RWPE1 (cell line): Measurements from ENCODE around the gene ULK2.

Experiments
- CTCF ChIA-PET: fragments of 350-600 bp; sonication (Branson Sonifier 250); formaldehyde crosslinking; extraction: SDS; loops from one replicate; lab custom pipeline; 2021; lab: Yijun Ruan, JAX
- POLR2A ChIA-PET: fragments of 400-600 bp; formaldehyde crosslinking; extraction: SDS; loops from one replicate; lab custom pipeline; 2020; ENCODE audit warnings: antibody characterized with exemption; ENCODE audit not compliant: low non-redundant PET; lab: Yijun Ruan, JAX
- DNase-seq: peaks from one replicate; pipeline ENCODE4 v3.0.0; 2012; ENCODE audit warnings: low spot score
- H3K27ac ChIP-seq: fragments of 450-650 bp; 2 replicates; pipeline ENCODE4 v1.5.1; 2017
- TF ChIP-seq, protein P1 (sequence below): fragments of 450-650 bp; conservative IDR thresholded peaks from 2 replicates; pipeline ENCODE4 v1.5.1; 2017; ENCODE audit warnings: low read depth, mild to moderate bottlenecking

ULK2 gene

GRCh38 chr17:19757536-19758180, 110.1 kb downstream of the ULK2 start:
- ChIA-PET POLR2A (no interaction called here), CTCF (interaction anchor here (0.6 kb wide), 1 partner anchor 29 kb away, joined by 3 read pairs; no protein-coding TSS in a partner anchor)
- no peak for DNase-seq
- TF ChIP-seq, protein P1, sequence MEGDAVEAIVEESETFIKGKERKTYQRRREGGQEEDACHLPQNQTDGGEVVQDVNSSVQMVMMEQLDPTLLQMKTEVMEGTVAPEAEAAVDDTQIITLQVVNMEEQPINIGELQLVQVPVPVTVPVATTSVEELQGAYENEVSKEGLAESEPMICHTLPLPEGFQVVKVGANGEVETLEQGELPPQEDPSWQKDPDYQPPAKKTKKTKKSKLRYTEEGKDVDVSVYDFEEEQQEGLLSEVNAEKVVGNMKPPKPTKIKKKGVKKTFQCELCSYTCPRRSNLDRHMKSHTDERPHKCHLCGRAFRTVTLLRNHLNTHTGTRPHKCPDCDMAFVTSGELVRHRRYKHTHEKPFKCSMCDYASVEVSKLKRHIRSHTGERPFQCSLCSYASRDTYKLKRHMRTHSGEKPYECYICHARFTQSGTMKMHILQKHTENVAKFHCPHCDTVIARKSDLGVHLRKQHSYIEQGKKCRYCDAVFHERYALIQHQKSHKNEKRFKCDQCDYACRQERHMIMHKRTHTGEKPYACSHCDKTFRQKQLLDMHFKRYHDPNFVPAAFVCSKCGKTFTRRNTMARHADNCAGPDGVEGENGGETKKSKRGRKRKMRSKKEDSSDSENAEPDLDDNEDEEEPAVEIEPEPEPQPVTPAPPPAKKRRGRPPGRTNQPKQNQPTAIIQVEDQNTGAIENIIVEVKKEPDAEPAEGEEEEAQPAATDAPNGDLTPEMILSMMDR = no peak
- H3K27ac ChIP-seq = peak overlapping the region; percentile 100

DNA sequence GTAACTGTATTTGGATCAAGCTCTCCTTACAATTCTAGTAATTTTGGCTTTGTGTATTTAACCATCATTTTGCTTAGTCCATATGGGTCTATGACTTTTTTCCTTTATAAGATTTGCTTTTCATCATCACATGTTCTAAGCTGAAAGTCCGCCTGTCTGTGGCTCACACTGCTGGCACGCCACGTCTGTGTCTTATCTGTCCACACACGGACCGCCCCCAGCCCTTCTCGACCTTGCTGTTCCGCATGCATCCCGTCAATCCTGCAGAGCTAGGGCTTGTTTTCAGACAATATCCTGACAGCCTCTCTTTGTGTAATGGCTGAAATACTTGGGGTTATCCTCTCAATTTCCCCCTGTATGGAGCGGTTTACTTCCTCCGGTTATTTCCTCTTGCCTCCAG, 111.2 kb downstream of the ULK2 start:
- DNase-seq = no peak
- ChIA-PET CTCF (interaction anchor here (1.1 kb wide), 1 partner anchor 10 kb away, joined by 13 read pairs; no protein-coding TSS in a partner anchor), POLR2A (no interaction called here)
- peak overlapping the region; percentile 100 for H3K27ac ChIP-seq
- TF ChIP-seq, protein P1 = no peak

- no peak for DNase-seq
- CTCF ChIA-PET = interaction anchor here (0.6 to 1.1 kb wide), 2 partner anchors 10 to 26 kb away, joined by 4 to 13 read pairs; no protein-coding TSS in a partner anchor
- POLR2A ChIA-PET = no interaction called here
- TF ChIP-seq, protein P1 = no peak
- peak overlapping the region; percentile 100 for H3K27ac ChIP-seq
Measured at GRCh38 chr17:19755821-19756510, 111.8 kb downstream of the ULK2 start.

DNA sequence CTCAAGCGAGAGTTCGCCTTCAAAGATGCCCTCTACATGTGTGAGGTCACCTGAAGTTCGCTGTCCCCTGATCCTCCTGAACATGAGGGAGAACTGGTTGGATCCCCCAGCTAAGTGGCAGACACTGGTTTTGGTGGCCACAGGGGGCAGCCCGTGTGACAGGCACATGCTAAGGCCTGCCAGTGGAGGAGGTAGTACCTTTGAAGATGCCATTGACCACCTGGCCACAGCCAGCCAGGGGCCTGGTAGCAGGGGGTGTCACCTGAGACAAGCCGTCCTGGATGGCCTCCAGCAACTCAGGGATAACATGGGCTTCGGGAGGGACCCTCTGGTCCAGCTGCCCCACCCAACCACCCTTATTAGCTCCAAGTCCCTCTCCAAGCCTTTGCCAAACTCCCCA, 112.3 kb downstream of the ULK2 start:
- no peak for DNase-seq
- peak overlapping the region; percentile 100 for H3K27ac ChIP-seq
- TF ChIP-seq, protein P1 = no peak
- CTCF ChIA-PET = interaction anchor here (0.6 to 0.8 kb wide), 3 partner anchors 10 to 58 kb away, joined by 3 to 4 read pairs (median 3); no protein-coding TSS in a partner anchor
- POLR2A ChIA-PET = no interaction called here

DNA sequence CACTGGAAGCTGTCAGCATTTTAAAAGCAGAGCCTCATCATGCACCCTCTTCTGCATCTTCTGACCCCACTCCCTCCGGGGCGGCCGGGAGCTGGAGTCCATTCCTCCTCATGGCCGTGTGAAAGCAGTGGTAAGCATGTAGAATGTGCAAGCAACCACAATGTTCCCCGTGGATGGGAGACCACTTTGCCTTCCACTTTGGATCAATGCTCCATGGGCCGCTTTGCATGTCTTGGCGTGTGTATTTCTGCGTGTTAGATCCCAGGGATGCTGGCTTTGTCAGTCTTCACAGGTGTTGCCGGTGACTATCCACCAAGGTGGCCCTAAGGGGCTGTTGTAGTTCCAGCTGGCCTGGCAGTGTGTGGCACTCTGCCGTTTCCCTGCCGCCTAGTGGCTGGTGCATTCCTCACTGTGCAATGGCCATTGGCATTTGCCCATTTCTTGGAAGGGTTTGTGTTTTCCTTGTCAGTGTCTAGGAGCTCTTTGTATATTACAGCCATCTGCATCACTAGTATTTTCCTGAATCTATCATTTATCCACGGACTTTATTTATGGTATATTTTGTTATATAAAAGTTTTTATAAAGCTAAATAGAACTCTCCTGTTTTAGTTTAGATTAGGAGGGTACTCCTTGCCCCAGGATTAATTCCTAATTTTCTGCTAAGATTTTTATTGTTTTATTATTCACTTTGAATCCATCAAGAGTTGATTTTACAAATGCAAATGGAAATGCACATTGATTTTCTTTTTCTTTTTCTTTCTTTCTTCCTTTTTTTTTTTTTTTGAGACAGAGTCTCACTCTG, 113.9 kb downstream of the ULK2 start:
- ChIA-PET POLR2A (interaction anchor here (0.6 to 1.2 kb wide), 6 partner anchors 8 to 47 kb away, joined by 3 to 6 read pairs (median 3); partner anchors contain the start of gene SLC47A2), CTCF (interaction anchor here (0.6 to 1.8 kb wide), 14 partner anchors 9 to 391 kb away, joined by 3 to 16 read pairs (median 5); partner anchors contain the start of genes ALDH3A2 and B9D1)
- DNase-seq = peak; percentile 52
- H3K27ac ChIP-seq = peak overlapping the region; percentile 100
- TF ChIP-seq, protein P1 = peak; percentile 81

- H3K27ac ChIP-seq = peak overlapping the region; percentile 100
- TF ChIP-seq, protein P1 = no peak
- ChIA-PET CTCF (interaction anchor here (0.6 to 1.8 kb wide), 9 partner anchors 9 to 390 kb away, joined by 3 to 16 read pairs (median 5); partner anchors contain the start of genes ALDH3A2 and B9D1), POLR2A (interaction anchor here (0.6 to 1.6 kb wide), 8 partner anchors 9 to 46 kb away, joined by 3 to 6 read pairs (median 4); partner anchors contain the start of gene SLC47A2)
- DNase-seq = peak; percentile 95
Measured at GRCh38 chr17:19753051-19753509, 114.7 kb downstream of the ULK2 start.
